Fibroblast of villous mesenchyme (primary cell): Measurements from ENCODE around the gene TMEM125. TPM values are rescaled to one million over a fixed set of nuclear protein-coding genes. Genes with fewer than 3 reads are reported as not detected.

Source experiments
- DNase-seq: peaks from one replicate; pipeline ENCODE4 v3.0.0-alpha.2; 2010; ENCODE audit warnings: low read depth
- H3K4me3 ChIP-seq: 2 replicates; pipeline ENCODE4 v1.5.1; 2011; ENCODE audit warnings: low read depth, mild to moderate bottlenecking, low read length
- total RNA-seq: library from RNA; depleted of rRNA; stranded (reverse); fragments of >200 nt; gene quantifications from 2 replicates; pipeline ENCODE4 v1.2.3, GENCODE V29; 2012
- TF ChIP-seq, protein P1 (sequence below): IDR thresholded peaks from 2 replicates; pipeline ENCODE4 v1.5.1; 2012; ENCODE audit warnings: low read depth, mild to moderate bottlenecking, low read length; ENCODE audit not compliant: insufficient read depth

Gene TMEM125
- total RNA-seq, 1 donor: under 0.01 TPM

DNA sequence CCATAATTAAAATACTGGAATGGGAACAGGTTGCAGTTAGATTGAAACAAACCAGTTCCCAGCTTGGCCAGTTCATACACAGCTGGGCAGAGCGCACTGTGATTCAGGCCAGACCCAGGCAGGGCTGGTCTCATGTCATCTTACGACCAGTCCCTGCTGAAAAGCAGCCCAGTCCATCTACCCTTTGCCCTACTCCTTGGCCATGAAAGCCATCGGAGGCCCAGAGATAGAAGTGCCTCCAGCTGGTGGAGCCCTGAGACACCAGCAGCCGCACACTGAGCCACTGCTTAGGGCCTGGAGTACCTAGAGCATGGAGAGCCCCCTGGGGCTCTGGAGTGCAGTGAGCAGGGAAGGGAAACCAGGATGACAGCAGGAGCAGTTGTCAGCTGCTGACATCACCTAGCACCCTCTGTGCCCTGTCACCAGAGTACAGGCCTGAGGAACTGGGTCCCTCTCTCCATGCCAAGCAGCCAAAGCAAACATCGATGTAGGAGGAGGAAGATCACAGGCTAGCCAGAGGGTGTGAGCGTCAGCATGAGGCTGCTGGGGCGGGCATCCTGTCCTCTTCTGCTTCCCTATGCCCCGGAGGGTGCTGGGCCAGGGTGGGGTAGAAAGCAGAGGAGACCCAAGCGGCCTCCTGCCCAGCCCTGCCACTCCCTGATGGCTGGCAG lies 34.2 kb upstream of the TMEM125 start:
- no peak for DNase-seq
- TF ChIP-seq, protein P1, sequence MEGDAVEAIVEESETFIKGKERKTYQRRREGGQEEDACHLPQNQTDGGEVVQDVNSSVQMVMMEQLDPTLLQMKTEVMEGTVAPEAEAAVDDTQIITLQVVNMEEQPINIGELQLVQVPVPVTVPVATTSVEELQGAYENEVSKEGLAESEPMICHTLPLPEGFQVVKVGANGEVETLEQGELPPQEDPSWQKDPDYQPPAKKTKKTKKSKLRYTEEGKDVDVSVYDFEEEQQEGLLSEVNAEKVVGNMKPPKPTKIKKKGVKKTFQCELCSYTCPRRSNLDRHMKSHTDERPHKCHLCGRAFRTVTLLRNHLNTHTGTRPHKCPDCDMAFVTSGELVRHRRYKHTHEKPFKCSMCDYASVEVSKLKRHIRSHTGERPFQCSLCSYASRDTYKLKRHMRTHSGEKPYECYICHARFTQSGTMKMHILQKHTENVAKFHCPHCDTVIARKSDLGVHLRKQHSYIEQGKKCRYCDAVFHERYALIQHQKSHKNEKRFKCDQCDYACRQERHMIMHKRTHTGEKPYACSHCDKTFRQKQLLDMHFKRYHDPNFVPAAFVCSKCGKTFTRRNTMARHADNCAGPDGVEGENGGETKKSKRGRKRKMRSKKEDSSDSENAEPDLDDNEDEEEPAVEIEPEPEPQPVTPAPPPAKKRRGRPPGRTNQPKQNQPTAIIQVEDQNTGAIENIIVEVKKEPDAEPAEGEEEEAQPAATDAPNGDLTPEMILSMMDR: no peak
- H3K4me3 ChIP-seq: no peak overlapping the region

DNA sequence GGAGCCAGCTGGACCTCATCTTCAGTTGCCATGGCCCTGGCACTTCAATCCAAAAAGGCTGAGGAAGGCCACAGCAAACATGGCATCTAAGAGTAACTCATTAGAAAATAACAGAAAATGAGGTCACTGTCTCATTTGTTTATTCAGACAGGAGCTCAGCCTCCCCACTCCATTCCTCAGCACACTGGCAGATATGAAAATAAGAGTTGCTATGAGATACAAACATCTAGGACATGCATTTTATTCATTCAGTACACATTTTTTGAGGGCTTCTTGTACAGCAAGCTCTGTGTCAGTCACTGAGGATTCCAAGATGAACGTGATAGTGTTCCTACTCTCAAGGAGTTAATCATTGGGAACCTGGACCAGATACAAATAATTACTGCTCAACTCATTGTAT lies 32.7 kb upstream of the TMEM125 start:
- no peak for DNase-seq
- TF ChIP-seq, protein P1: no peak
- no peak overlapping the region for H3K4me3 ChIP-seq

DNA sequence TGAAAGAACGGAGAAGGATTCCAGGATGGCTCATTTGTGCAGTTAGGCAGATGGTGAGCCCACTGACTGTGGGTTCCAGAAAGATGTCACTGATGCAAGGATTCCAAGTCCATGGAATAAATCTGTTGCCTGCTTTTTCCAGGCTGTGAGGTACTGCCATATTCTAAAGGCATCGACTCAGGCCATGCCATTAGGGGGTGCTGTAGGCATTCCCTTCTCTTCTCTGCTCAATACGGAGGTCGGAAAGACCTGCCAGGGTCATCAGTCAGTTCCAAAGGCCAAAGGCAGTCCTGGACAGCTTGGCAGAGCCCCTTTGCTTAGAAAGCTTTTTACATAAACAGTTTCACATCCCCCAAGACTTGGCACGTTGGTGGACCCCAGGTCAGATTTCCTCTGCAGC lies 31.7 kb upstream of the TMEM125 start:
- no peak overlapping the region for H3K4me3 ChIP-seq
- DNase-seq: peak; percentile 66
- TF ChIP-seq, protein P1: peak; percentile 80

DNA sequence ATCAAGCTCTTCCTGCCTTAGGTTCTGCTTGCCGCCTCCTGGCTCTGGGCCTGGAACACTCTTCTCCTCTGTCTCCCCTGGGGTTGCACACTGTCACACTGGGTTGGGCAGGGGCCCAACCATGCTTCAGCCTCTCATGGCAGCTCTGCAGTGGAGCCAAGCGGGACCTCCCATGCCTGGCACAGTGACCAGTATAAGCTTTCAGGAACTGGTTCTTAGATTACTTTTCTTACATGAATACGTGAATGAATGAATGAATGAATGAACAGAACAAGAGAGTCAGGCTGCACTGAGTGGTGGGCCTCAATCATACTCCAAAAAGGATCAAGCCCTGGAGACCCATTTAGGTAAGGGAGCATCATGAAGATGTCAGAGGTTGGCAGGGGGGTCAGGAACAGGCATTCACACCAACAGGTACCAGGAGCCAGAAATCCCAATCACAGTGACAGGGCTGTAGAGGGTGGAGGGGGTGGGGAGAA lies 30.8 kb upstream of the TMEM125 start:
- DNase-seq: no peak
- TF ChIP-seq, protein P1: no peak
- H3K4me3 ChIP-seq: no peak overlapping the region

DNA sequence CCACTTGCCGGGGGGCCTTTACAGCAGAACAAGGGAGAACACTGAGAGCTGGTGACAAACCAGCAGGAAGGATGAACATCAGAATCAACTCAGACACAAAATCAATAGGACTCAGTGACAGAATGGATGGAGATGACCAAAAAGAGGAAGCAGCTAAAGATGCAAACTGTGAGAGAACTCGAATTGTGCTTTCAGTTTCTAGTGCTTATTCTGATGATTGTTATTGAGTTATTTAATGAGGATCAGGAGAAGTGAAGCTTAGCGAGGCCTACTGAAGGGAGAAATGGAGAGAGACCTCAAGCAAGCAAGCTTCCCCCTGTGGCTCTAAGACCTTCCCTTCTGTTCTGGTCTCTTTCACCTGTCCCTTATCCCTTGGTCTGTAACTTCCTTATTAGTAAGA lies 30.3 kb upstream of the TMEM125 start:
- TF ChIP-seq, protein P1: no peak
- DNase-seq: no peak
- H3K4me3 ChIP-seq: no peak overlapping the region

DNA sequence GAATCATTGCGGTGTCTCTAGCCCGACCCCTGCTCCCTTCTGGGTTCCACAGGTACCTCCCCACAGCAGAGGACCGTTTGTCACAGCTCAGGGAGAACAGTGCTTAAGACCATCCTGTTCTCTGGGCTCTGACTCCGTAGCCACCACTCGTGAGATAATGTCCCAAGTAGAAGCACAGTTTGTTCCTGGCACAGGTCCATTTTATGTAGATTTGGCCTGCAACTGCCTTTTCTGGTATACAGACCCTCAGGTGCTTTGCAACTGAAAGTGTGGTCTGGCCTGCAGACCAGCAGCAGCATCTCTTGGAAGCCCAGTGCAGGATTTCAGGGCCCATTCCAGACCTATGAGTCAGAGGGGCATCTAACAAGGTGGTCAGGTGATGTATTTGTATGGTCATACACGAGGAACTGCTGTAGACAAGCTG lies 28.4 kb upstream of the TMEM125 start:
- no peak for DNase-seq

DNA sequence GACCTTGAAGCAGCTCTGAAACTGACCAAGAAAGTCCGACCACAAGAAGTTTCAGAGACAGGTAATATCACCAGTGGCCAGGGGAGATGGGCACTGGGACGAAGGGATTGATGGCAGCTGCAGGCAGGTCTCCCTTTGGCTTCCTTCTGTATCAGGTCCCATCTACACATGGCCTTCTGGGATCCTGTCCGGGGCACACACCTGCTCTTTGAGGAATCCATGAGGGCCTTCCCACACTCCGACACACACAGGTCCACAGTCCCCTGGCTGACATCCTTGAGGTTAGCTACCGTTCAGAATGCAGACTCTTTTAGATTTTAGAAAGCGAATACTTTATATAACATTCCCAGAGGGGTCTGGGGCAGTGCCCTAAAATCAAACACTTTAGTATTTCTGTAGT lies 26.5 kb upstream of the TMEM125 start:
- TF ChIP-seq, protein P1: no peak
- no peak for DNase-seq
- H3K4me3 ChIP-seq: no peak overlapping the region

More for the DNA sequence above, 28.4 kb upstream of the TMEM125 start:
- TF ChIP-seq, protein P1: no peak
- no peak overlapping the region for H3K4me3 ChIP-seq
